Mesothelial cell of epicardium (in vitro differentiated cells): ENCODE measurements around the gene UTP18. TPM values are rescaled to one million over a fixed set of nuclear protein-coding genes. Genes with fewer than 3 reads are reported as not detected.

Source experiments
- DNase-seq, 2 experiments: peaks; one replicate each; pipeline ENCODE4 v3.0.0; 2021; ENCODE audit warnings: low spot score in 2 of 2; ENCODE audit not compliant: unreplicated experiment in 2 of 2
- H3K27ac Mint-ChIP-seq: 2 replicates; pipeline ENCODE4 v1.8.0; 2021; ENCODE audit warnings: mixed read lengths
- H3K27me3 Mint-ChIP-seq: 2 replicates; pipeline ENCODE4 v1.8.0; 2021; ENCODE audit warnings: low read depth, mixed read lengths
- H3K36me3 Mint-ChIP-seq: 2 replicates; pipeline ENCODE4 v1.8.0; 2021; ENCODE audit warnings: mixed read lengths
- H3K4me1 Mint-ChIP-seq: 2 replicates; pipeline ENCODE4 v1.8.0; 2021; ENCODE audit warnings: mixed read lengths
- H3K4me3 Mint-ChIP-seq: 2 replicates; pipeline ENCODE4 v1.8.0; 2021; ENCODE audit warnings: mild to moderate bottlenecking, moderate library complexity, mixed read lengths
- H3K9me3 Mint-ChIP-seq: 2 replicates; pipeline ENCODE4 v1.8.0; 2021; ENCODE audit warnings: mixed read lengths
- total RNA-seq: library from RNA; stranded (reverse); gene quantifications from 3 replicates; pipeline ENCODE4 v1.2.1, GENCODE V29; 2021
- TF ChIP-seq, protein P1 (sequence below): fragments of 200-600 bp; sonication (generic); IDR thresholded peaks from one replicate; pipeline ENCODE4 v1.5.0; 2021; ENCODE audit warnings: antibody characterized with exemption; ENCODE audit not compliant: unreplicated experiment

The UTP18 gene
- total RNA-seq, 1 donor from 2014 or later: 31.1 TPM

DNA sequence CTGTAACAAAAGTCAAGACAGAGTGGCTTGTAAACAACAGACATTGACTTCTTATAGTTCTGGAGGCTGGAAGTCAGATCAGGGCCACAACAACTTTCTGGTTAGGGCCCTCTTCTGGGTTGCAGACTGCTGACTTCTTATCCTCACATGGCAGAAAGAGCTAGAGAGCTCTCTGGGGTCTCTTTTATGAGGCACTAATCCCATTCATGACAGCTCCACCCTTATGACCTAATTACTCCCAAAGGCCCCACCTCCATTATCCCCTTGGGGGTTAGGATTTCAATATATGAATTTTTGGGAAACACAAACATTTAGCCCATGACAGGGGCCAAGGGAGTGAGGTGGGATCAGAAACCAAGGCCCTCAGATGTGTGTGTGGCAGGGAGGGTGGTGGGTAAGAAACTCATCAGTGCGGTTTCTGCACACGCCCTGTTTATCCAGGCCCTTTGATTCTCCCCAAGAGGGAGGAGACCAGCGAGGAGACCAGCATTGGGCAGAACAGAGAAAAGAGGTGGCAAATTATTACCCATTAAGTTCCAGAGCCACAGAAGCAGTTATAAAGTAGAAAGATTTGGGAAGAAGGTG lies 74.8 kb downstream of the UTP18 start:
- no peak overlapping the region for H3K4me3 Mint-ChIP-seq
- H3K27ac Mint-ChIP-seq: no peak overlapping the region
- TF ChIP-seq, protein P1, sequence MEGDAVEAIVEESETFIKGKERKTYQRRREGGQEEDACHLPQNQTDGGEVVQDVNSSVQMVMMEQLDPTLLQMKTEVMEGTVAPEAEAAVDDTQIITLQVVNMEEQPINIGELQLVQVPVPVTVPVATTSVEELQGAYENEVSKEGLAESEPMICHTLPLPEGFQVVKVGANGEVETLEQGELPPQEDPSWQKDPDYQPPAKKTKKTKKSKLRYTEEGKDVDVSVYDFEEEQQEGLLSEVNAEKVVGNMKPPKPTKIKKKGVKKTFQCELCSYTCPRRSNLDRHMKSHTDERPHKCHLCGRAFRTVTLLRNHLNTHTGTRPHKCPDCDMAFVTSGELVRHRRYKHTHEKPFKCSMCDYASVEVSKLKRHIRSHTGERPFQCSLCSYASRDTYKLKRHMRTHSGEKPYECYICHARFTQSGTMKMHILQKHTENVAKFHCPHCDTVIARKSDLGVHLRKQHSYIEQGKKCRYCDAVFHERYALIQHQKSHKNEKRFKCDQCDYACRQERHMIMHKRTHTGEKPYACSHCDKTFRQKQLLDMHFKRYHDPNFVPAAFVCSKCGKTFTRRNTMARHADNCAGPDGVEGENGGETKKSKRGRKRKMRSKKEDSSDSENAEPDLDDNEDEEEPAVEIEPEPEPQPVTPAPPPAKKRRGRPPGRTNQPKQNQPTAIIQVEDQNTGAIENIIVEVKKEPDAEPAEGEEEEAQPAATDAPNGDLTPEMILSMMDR: no peak
- peaks cover 9% of the 10 kb centered on the region for H3K9me3 Mint-ChIP-seq
- no peaks in the 10 kb centered on the region for H3K4me1 Mint-ChIP-seq
- H3K27me3 Mint-ChIP-seq: peaks cover 25% of the 10 kb centered on the region
- DNase-seq: no peak
- H3K36me3 Mint-ChIP-seq: no peaks in the 10 kb centered on the region

DNA sequence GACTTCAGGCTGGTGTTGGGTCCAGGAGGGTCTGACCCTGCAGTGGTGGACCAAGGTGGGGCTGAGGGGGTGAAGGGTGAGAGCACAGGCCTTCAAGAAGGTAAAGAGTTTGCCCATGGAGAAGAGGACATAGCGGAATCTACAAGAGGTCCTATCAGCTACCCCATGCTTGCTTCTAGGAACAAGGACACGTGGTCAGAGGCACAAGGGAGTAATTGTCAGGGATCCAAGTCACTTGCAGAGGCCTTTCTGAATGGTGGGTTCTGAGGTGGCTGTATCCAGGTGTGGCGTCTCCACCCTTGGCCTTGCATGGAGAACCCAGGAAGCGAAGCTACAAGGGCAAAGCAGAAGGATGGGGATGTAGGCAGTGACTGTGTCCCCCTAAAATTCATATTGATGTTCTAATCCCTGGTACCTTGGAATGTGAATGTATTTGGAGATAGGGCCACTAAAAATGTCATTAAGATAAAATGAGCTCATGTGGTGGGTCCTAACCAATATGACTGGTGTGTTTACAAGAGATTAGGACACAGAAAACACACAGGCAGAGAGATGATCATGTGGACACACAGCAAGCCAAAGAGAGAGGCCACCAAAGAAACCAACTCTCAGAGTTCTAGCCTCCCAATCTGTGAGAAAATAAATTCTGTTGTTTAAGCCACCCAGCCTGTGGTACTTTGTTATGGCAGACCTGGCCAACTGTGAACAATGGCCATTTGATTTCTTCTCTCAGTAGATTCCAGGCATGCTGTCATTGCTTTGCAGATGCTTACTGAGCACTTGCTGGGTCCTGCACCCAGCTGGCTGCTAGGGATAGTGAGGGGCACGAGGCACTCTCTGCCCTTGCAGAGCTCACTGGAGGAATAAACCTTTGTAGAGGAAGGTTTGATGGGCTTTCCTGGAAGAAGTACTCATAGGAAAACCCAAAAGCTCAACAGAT lies 75.8 kb downstream of the UTP18 start:
- Mint-ChIP-seq H3K4me3 (no peak overlapping the region), H3K27me3 (peaks cover 22% of the 10 kb centered on the region), H3K36me3 (no peaks in the 10 kb centered on the region), H3K9me3 (peaks cover 9% of the 10 kb centered on the region), H3K27ac (no peak overlapping the region), H3K4me1 (no peaks in the 10 kb centered on the region)
- no peak for DNase-seq
- TF ChIP-seq, protein P1: no peak

DNA sequence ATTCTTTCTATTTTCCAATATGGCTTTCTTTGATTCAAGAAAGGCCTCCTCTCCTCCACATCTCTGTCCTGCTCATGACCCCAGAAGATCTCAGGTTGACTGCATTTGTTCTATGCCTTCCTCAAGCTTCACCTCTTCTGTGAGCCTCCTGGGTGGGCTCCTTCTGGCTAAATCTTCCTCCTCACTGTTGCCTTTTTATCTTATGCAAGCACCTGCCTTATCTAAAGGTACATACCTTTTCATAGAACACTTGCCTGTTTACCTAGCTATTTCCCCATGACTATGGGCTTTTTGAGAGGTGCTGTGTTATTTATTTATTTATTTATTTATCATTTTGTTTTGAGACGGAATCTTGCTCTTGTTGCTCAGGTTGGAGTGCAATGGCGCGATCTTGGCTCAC lies 81.1 kb downstream of the UTP18 start:
- Mint-ChIP-seq H3K27me3 (peaks cover 23% of the 10 kb centered on the region), H3K27ac (no peak overlapping the region), H3K36me3 (no peaks in the 10 kb centered on the region), H3K4me1 (no peaks in the 10 kb centered on the region), H3K4me3 (no peak overlapping the region), H3K9me3 (no peaks in the 10 kb centered on the region)
- TF ChIP-seq, protein P1: no peak
- DNase-seq: no peak

DNA sequence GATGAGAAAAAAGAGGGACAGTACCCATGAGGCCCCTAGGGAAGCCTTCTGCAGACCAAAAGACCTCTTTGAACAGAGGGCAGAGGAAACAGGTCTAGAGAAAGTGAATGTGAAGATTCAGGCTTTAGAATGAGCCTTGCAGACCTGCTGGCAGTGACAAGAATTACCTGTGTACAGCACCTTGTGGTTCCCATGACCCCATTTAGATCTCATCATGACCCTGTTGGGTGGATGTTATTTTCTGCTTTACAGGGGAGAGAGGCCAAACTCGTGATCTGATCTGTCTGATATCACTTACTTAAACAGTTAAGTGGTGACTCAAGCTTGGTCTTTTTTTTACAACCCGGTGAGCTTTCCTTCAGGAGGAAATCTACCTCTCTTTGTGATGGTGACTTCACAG lies 81.9 kb downstream of the UTP18 start:
- DNase-seq: no peak
- Mint-ChIP-seq H3K4me1 (peaks cover 7% of the 10 kb centered on the region), H3K4me3 (no peak overlapping the region), H3K27me3 (peaks cover 18% of the 10 kb centered on the region), H3K36me3 (no peaks in the 10 kb centered on the region), H3K27ac (no peak overlapping the region), H3K9me3 (no peaks in the 10 kb centered on the region)
- TF ChIP-seq, protein P1: no peak

GRCh38 chr17:51344532-51344931 lies 84.2 kb downstream of the UTP18 start:
- DNase-seq: no peak
- no peaks in the 10 kb centered on the region for H3K36me3 Mint-ChIP-seq
- H3K27me3 Mint-ChIP-seq: peaks cover 10% of the 10 kb centered on the region
- no peak overlapping the region for H3K4me3 Mint-ChIP-seq
- no peaks in the 10 kb centered on the region for H3K9me3 Mint-ChIP-seq
- H3K4me1 Mint-ChIP-seq: peaks cover 14% of the 10 kb centered on the region
- TF ChIP-seq, protein P1: no peak
- H3K27ac Mint-ChIP-seq: no peak overlapping the region
